H9 (cell line): ENCODE results near the gene SUPT3H. TPM values are rescaled to one million over a fixed set of nuclear protein-coding genes. Genes with fewer than 3 reads are reported as not detected.
A peak's percentile ranks its signal among the peaks of the same experiment; 100 is the strongest.

Experiments
- DNase-seq: peaks from one replicate; pipeline ENCODE4 v3.0.0-alpha.2; 2017
- H2AFZ ChIP-seq: one replicate; pipeline ENCODE4 v1.6.1; 2013; ENCODE audit warnings: mild to moderate bottlenecking, low read length, control low read depth, moderate library complexity
- H2AK5ac ChIP-seq: 2 replicates; pipeline ENCODE4 v1.6.1; 2013; ENCODE audit warnings: low read length, control low read depth, mixed read lengths; ENCODE audit not compliant: insufficient read length
- H2BK120ac ChIP-seq: one replicate; pipeline ENCODE4 v1.6.1; 2013; ENCODE audit warnings: low read depth, mild to moderate bottlenecking, low read length, control low read depth, inconsistent platforms; ENCODE audit not compliant: poor library complexity, severe bottlenecking
- H2BK12ac ChIP-seq: 2 replicates; pipeline ENCODE4 v1.6.1; 2013; ENCODE audit warnings: low read length, control low read depth, mixed read lengths, low read depth; ENCODE audit not compliant: insufficient read length
- H2BK15ac ChIP-seq: 2 replicates; pipeline ENCODE4 v1.6.1; 2013; ENCODE audit warnings: low read depth, low read length, control low read depth
- H2BK20ac ChIP-seq: one replicate; pipeline ENCODE4 v1.6.1; 2013; ENCODE audit warnings: low read depth, mild to moderate bottlenecking, low read length, control low read depth, inconsistent platforms; ENCODE audit not compliant: poor library complexity, severe bottlenecking
- H2BK5ac ChIP-seq: 2 replicates; pipeline ENCODE4 v1.6.1; 2013; ENCODE audit warnings: low read length, control low read depth, mixed read lengths; ENCODE audit not compliant: insufficient read length
- H3K14ac ChIP-seq: 2 replicates; pipeline ENCODE4 v1.6.1; 2013; ENCODE audit warnings: low read length, control low read depth; ENCODE audit not compliant: insufficient read depth
- H3K18ac ChIP-seq: 2 replicates; pipeline ENCODE4 v1.6.1; 2013; ENCODE audit warnings: low read depth, mild to moderate bottlenecking, mixed read lengths, low read length, control low read depth; ENCODE audit not compliant: insufficient read length
- H3K23ac ChIP-seq: 2 replicates; pipeline ENCODE4 v1.6.1; 2013; ENCODE audit warnings: low read length, control low read depth, mixed read lengths, low read depth; ENCODE audit not compliant: insufficient read length
- H3K23me2 ChIP-seq: 2 replicates; pipeline ENCODE4 v1.6.1; 2013; ENCODE audit warnings: low read depth, mild to moderate bottlenecking, mixed read lengths, low read length, control low read depth; ENCODE audit not compliant: insufficient read length, poor library complexity, severe bottlenecking
- H3K27ac ChIP-seq: 2 replicates; pipeline ENCODE4 v1.5.1; 2013; ENCODE audit warnings: low read length, control low read depth, mixed read lengths, low read depth; ENCODE audit not compliant: insufficient read length
- H3K27me3 ChIP-seq: 2 replicates; pipeline ENCODE4 v1.6.1; 2013; ENCODE audit warnings: low read length, control low read depth, inconsistent platforms; ENCODE audit not compliant: insufficient read depth
- H3K4ac ChIP-seq: 2 replicates; pipeline ENCODE4 v1.6.1; 2013; ENCODE audit warnings: low read depth, mild to moderate bottlenecking, control low read depth, inconsistent platforms, low read length, moderate library complexity
- H3K4me1 ChIP-seq: 2 replicates; pipeline ENCODE4 v1.6.1; 2013; ENCODE audit warnings: low read length, control low read depth, inconsistent platforms; ENCODE audit not compliant: insufficient read depth
- H3K4me2 ChIP-seq: 2 replicates; pipeline ENCODE4 v1.6.1; 2013; ENCODE audit warnings: low read length, control low read depth, mixed read lengths; ENCODE audit not compliant: insufficient read length, insufficient read depth
- H3K56ac ChIP-seq: 2 replicates; pipeline ENCODE4 v1.6.1; 2013; ENCODE audit warnings: low read depth, mild to moderate bottlenecking, mixed read lengths, low read length, control low read depth; ENCODE audit not compliant: insufficient read length
- H3K79me1 ChIP-seq: 2 replicates; pipeline ENCODE4 v1.6.1; 2013; ENCODE audit warnings: low read depth, mild to moderate bottlenecking, moderate library complexity, low read length, control low read depth, inconsistent platforms; ENCODE audit not compliant: insufficient read depth, poor library complexity, severe bottlenecking
- H3K79me2 ChIP-seq: 2 replicates; pipeline ENCODE4 v1.6.1; 2013; ENCODE audit warnings: low read length, control low read depth, inconsistent platforms; ENCODE audit not compliant: insufficient read depth
- H3K9ac ChIP-seq: 2 replicates; pipeline ENCODE4 v1.6.1; 2013; ENCODE audit warnings: low read length, control low read depth, mixed read lengths; ENCODE audit not compliant: insufficient read length; ENCODE audit errors: extremely low read depth
- H3K9me3 ChIP-seq: one replicate; pipeline ENCODE4 v1.6.1; 2013; ENCODE audit warnings: low read depth, low read length, inconsistent platforms; ENCODE audit not compliant: control insufficient read depth
- H3T11ph ChIP-seq: one replicate; pipeline ENCODE4 v1.6.1; 2013; ENCODE audit warnings: mild to moderate bottlenecking, low read length, control low read depth, inconsistent platforms
- H4K20me1 ChIP-seq: one replicate; pipeline ENCODE4 v1.6.1; 2013; ENCODE audit not compliant: control insufficient read depth, insufficient read length, insufficient read depth
- H4K5ac ChIP-seq: 2 replicates; pipeline ENCODE4 v1.6.1; 2013; ENCODE audit warnings: low read depth, mild to moderate bottlenecking, mixed read lengths, low read length, control low read depth; ENCODE audit not compliant: insufficient read length
- H4K8ac ChIP-seq: replicated peaks from 2 replicates; pipeline ENCODE4 v1.6.1; 2013; ENCODE audit warnings: low read length, control low read depth, mixed read lengths, low read depth; ENCODE audit not compliant: insufficient read length
- H4K91ac ChIP-seq: 2 replicates; pipeline ENCODE4 v1.6.1; 2013; ENCODE audit warnings: low read depth, mild to moderate bottlenecking, moderate library complexity, mixed read lengths, low read length, control low read depth; ENCODE audit not compliant: insufficient read length
- H3K27ac Mint-ChIP-seq, 3 experiments: 2 replicates in 2 of 3; 3 replicates in 1 of 3; pipeline ENCODE4 v1.8.0; 2020 to 2021; ENCODE audit warnings: mixed read lengths in 3 of 3, mild to moderate bottlenecking in 1 of 3, moderate library complexity in 1 of 3
- H3K27me3 Mint-ChIP-seq: 2 replicates; pipeline ENCODE4 v1.8.0; 2021; ENCODE audit warnings: low read depth, mild to moderate bottlenecking, moderate library complexity, mixed read lengths
- H3K36me3 Mint-ChIP-seq, 3 experiments: 2 replicates in 2 of 3; 3 replicates in 1 of 3; pipeline ENCODE4 v1.8.0; 2020 to 2021; ENCODE audit warnings: low read depth in 3 of 3, mixed read lengths in 3 of 3; ENCODE audit not compliant: insufficient read depth in 1 of 3
- H3K4me1 Mint-ChIP-seq, 2 experiments: 2 replicates each; pipeline ENCODE4 v1.8.0; 2020; ENCODE audit warnings: mixed read lengths in 2 of 2
- H3K4me3 Mint-ChIP-seq, 2 experiments: 2 replicates in 1 of 2; 3 replicates in 1 of 2; pipeline ENCODE4 v1.8.0; 2020 to 2021; ENCODE audit warnings: mild to moderate bottlenecking in 2 of 2, mixed read lengths in 2 of 2, moderate library complexity in 1 of 2
- H3K9me3 Mint-ChIP-seq, 2 experiments: 2 replicates in 1 of 2; 3 replicates in 1 of 2; pipeline ENCODE4 v1.8.0; 2020; ENCODE audit warnings: mild to moderate bottlenecking in 2 of 2, mixed read lengths in 2 of 2, moderate library complexity in 1 of 2
- CTCF ChIP-seq: fragments of 200-600 bp; sonication (generic); conservative IDR thresholded peaks from 3 replicates; pipeline ENCODE4 v1.8.0; 2021; ENCODE audit warnings: antibody characterized with exemption, mild to moderate bottlenecking
- total RNA-seq: library from RNA; stranded (reverse); gene quantifications from 2 replicates; pipeline ENCODE4 v1.2.1, GENCODE V29; 2021

SUPT3H gene
- total RNA-seq, 1 experiment from 2014 or later: 22.5 TPM

GRCh38 chr6:44976677-44977641 is 400.8 kb downstream of the SUPT3H start:
- Histone ChIP-seq H2BK5ac (no peak overlapping the region), H2AFZ (no peak overlapping the region), H3K4ac (no peak overlapping the region), H4K91ac (no peak overlapping the region), H2AK5ac (no peak overlapping the region), H3K9me3 (peaks cover 11% of the 10 kb centered on the region), H3K4me2 (no peak overlapping the region), H3K18ac (no peak overlapping the region), H3K79me2 (no peaks in the 10 kb centered on the region), H3K23ac (no peak overlapping the region), H3T11ph (no peak overlapping the region), H3K27me3 (no peaks in the 10 kb centered on the region), H4K5ac (no peak overlapping the region), H2BK120ac (no peak overlapping the region), H3K9ac (no peak overlapping the region), H4K20me1 (no peaks in the 10 kb centered on the region), H2BK12ac (no peak overlapping the region), H4K8ac (no peak overlapping the region), H3K27ac (no peak overlapping the region), H3K23me2 (no peaks in the 10 kb centered on the region), H2BK15ac (no peak overlapping the region), H3K14ac (no peak overlapping the region), H3K4me1 (no peaks in the 10 kb centered on the region; the same call in 1 of the 2 replicates), H3K79me1 (no peaks in the 10 kb centered on the region), H2BK20ac (no peak overlapping the region), H3K56ac (no peak overlapping the region)
- Mint-ChIP-seq H3K4me3 (no peak overlapping the region), H3K36me3 (peaks cover 18 to 28% (median 20%) of the 10 kb centered on the region in 3 experiments), H3K27me3 (no peaks in the 10 kb centered on the region), H3K27ac (0 out of 7 replicates have a peak overlapping the region, but pooled peaks of 1 of the 3 experiments have one; percentile 13), H3K9me3 (peaks cover 21 to 27% of the 10 kb centered on the region in 2 experiments), H3K4me1 (peaks cover 0 to 5% of the 10 kb centered on the region in 2 experiments; a peak in 2 of 4 replicates)
- TF ChIP-seq CTCF: no peak
- DNase-seq: no peak
